Brain microvascular endothelial cell (primary cell): ENCODE data around the gene C2CD2.

Experiments used
- DNase-seq: peaks from one replicate; pipeline ENCODE4 v3.0.0-alpha.2; 2020
- H3K27ac ChIP-seq: fragments of 250-450 bp; sonication (Bioruptor Pico); 2 replicates; pipeline ENCODE4 v1.5.1; 2020; ENCODE audit warnings: mild to moderate bottlenecking, moderate library complexity
- H3K27me3 ChIP-seq: fragments of 250-450 bp; sonication (Bioruptor Pico); replicated peaks from 2 replicates; pipeline ENCODE4 v1.5.1; 2020; ENCODE audit warnings: mild to moderate bottlenecking
- H3K36me3 ChIP-seq: fragments of 250-450 bp; sonication (Bioruptor Pico); replicated peaks from 2 replicates; pipeline ENCODE4 v1.5.1; 2020; ENCODE audit warnings: mild to moderate bottlenecking
- H3K4me3 ChIP-seq: 2 replicates; pipeline ENCODE4 v1.5.1; 2011; ENCODE audit warnings: low read depth, mild to moderate bottlenecking, control low read depth, low read length, moderate library complexity
- CTCF ChIP-seq: IDR thresholded peaks from 2 replicates; pipeline ENCODE4 v1.5.1; 2011; ENCODE audit warnings: low read depth, mild to moderate bottlenecking, moderate library complexity, low read length, control low read depth, inconsistent platforms; ENCODE audit errors: missing control alignments
- in situ Hi-C: cut with HindIII; loops from 2 replicates; pipeline ENCODE4 v1.10.0; 2017; ENCODE audit warnings: low sequenced_read_pairs, low pct_ligation_motif_present

Gene C2CD2

GRCh38 chr21:41914358-41914757 is 39.5 kb downstream of the C2CD2 start:
- no peak for TF ChIP-seq CTCF
- Histone ChIP-seq H3K4me3 (no peak overlapping the region), H3K27me3 (no peaks in the 10 kb centered on the region), H3K36me3 (peaks cover 28% of the 10 kb centered on the region), H3K27ac (no peak overlapping the region)
- DNase-seq, result no peak
- in situ Hi-C loops, result no loop called here

GRCh38 chr21:41913230-41913629 is 40.6 kb downstream of the C2CD2 start:
- Histone ChIP-seq H3K27me3 (no peaks in the 10 kb centered on the region), H3K27ac (no peak overlapping the region), H3K4me3 (no peak overlapping the region), H3K36me3 (peaks cover 28% of the 10 kb centered on the region)
- no peak for DNase-seq
- in situ Hi-C loops, result no loop called here
- no peak for TF ChIP-seq CTCF

GRCh38 chr21:41908829-41909228 is 45.0 kb downstream of the C2CD2 start:
- Histone ChIP-seq H3K27me3 (no peaks in the 10 kb centered on the region), H3K27ac (no peak overlapping the region), H3K36me3 (peaks cover 33% of the 10 kb centered on the region), H3K4me3 (no peak overlapping the region)
- no peak for DNase-seq
- in situ Hi-C loops, result no loop called here
- TF ChIP-seq CTCF, result no peak

- no peak for TF ChIP-seq CTCF
- Histone ChIP-seq H3K4me3 (no peak overlapping the region), H3K36me3 (peaks cover 24% of the 10 kb centered on the region), H3K27ac (no peak overlapping the region), H3K27me3 (no peaks in the 10 kb centered on the region)
- DNase-seq, result no peak
- in situ Hi-C loops, result no loop called here
These were observed 46.1 kb downstream of the C2CD2 start for GRCh38 chr21:41907496-41908258.

- no peak for TF ChIP-seq CTCF
- H3K27me3 ChIP-seq, result no peaks in the 10 kb centered on the region
- H3K36me3 ChIP-seq, result peaks cover 26% of the 10 kb centered on the region
- in situ Hi-C loops, result no loop called here
- H3K4me3 ChIP-seq, result no peak overlapping the region
- H3K27ac ChIP-seq, result no peak overlapping the region
- DNase-seq, result no peak
These were observed 47.0 kb downstream of the C2CD2 start for GRCh38 chr21:41906770-41907169.
